ENCODE data around the gene ZCCHC7. TPM values are rescaled to one million over a fixed set of nuclear protein-coding genes. Genes with fewer than 3 reads are reported as not detected.

The ZCCHC7 gene
- total RNA-seq, 1 experiment from 2014 or later, result 41.7 TPM

DNA sequence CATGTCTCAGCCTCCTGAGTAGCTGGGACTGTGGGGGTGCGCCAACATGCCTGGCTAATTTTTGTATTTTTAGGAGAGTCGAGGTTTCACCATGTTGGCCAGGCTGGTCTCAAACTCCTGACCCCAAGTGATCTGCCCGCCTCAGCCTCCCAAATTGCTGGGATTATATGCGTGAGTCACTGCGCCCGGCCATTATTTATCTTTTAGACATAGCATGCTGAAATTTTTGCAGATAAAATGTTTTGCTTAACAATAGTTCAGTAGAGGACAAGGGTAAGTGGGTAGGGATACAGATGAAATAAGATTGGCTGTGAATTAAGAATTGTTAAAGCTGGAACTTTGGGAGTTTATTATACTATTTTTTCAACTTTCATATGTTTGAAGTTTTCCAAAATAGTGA is 151.3 kb downstream of the ZCCHC7 start:
- Mint-ChIP-seq H3K4me1 (ENCODE audit: insufficient read depth, unreplicated experiment) (no peaks in the 10 kb centered on the region), H3K27ac (ENCODE audit: low read depth, unreplicated experiment) (no peak overlapping the region), H3K4me3 (ENCODE audit: unreplicated experiment) (no peak overlapping the region), H3K9me3 (ENCODE audit: unreplicated experiment) (peaks cover 6% of the 10 kb centered on the region), H3K36me3 (ENCODE audit: insufficient read depth, unreplicated experiment) (peaks cover 34% of the 10 kb centered on the region), H3K27me3 (ENCODE audit: insufficient read depth, unreplicated experiment) (no peaks in the 10 kb centered on the region)
- ChIA-PET CTCF (no interaction called here), POLR2A (no interaction called here)
- DNase-seq (ENCODE audit: unreplicated experiment), result no peak
- BruUV-seq (replicated peaks), result no TSS peak
- TF ChIP-seq, protein P1, sequence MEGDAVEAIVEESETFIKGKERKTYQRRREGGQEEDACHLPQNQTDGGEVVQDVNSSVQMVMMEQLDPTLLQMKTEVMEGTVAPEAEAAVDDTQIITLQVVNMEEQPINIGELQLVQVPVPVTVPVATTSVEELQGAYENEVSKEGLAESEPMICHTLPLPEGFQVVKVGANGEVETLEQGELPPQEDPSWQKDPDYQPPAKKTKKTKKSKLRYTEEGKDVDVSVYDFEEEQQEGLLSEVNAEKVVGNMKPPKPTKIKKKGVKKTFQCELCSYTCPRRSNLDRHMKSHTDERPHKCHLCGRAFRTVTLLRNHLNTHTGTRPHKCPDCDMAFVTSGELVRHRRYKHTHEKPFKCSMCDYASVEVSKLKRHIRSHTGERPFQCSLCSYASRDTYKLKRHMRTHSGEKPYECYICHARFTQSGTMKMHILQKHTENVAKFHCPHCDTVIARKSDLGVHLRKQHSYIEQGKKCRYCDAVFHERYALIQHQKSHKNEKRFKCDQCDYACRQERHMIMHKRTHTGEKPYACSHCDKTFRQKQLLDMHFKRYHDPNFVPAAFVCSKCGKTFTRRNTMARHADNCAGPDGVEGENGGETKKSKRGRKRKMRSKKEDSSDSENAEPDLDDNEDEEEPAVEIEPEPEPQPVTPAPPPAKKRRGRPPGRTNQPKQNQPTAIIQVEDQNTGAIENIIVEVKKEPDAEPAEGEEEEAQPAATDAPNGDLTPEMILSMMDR (IDR thresholded peaks at IDR 0.05; ENCODE audit: unreplicated experiment), result no peak
- intact Hi-C loops (cut with micrococcal nuclease), result no loop called here

- H3K4me1 Mint-ChIP-seq (ENCODE audit: insufficient read depth, unreplicated experiment), result no peaks in the 10 kb centered on the region
- no peak for DNase-seq (ENCODE audit: unreplicated experiment)
- H3K36me3 Mint-ChIP-seq (ENCODE audit: insufficient read depth, unreplicated experiment), result peaks cover 29% of the 10 kb centered on the region
- H3K27ac Mint-ChIP-seq (ENCODE audit: low read depth, unreplicated experiment), result no peak overlapping the region
- no TSS peak for BruUV-seq (replicated peaks)
- H3K4me3 Mint-ChIP-seq (ENCODE audit: unreplicated experiment), result no peak overlapping the region
- TF ChIP-seq, protein P1 (IDR thresholded peaks at IDR 0.05; ENCODE audit: unreplicated experiment), result no peak
- intact Hi-C loops (cut with micrococcal nuclease), result no loop called here
- peaks cover 6% of the 10 kb centered on the region for H3K9me3 Mint-ChIP-seq (ENCODE audit: unreplicated experiment)
- H3K27me3 Mint-ChIP-seq (ENCODE audit: insufficient read depth, unreplicated experiment), result no peaks in the 10 kb centered on the region
- ChIA-PET CTCF (no interaction called here), POLR2A (no interaction called here)
These were observed 153.2 kb downstream of the ZCCHC7 start for GRCh38 chr9:37273595-37273994.

DNA sequence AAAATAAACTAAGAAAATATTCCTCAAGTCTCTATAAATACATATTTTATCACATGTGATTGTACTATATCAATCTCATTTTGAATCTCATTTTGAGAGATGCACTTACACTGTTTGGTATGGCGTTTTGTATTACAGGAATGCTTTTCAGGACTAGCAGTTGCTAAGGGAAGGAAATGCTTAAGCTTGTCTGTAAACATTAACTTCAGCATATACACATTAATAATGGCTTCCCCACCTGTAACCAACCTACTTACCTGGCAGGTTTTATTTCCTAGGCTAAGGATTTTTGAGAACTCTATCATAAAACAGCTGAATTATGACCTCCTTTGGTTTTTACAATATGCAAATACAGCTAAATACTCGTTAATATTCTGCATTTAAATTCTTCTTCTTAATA is 161.2 kb downstream of the ZCCHC7 start:
- H3K9me3 Mint-ChIP-seq (ENCODE audit: unreplicated experiment), result no peaks in the 10 kb centered on the region
- no TSS peak for BruUV-seq (replicated peaks)
- H3K27ac Mint-ChIP-seq (ENCODE audit: low read depth, unreplicated experiment), result no peak overlapping the region
- ChIA-PET POLR2A (no interaction called here), CTCF (interaction anchor here (0.6 kb wide), 1 partner anchor 133 kb away, joined by 3 read pairs; no protein-coding TSS in a partner anchor)
- peaks cover 5% of the 10 kb centered on the region for H3K4me1 Mint-ChIP-seq (ENCODE audit: insufficient read depth, unreplicated experiment)
- DNase-seq (ENCODE audit: unreplicated experiment), result no peak
- TF ChIP-seq, protein P1 (IDR thresholded peaks at IDR 0.05; ENCODE audit: unreplicated experiment), result no peak
- intact Hi-C loops (cut with micrococcal nuclease), result no loop called here
- no peaks in the 10 kb centered on the region for H3K36me3 Mint-ChIP-seq (ENCODE audit: insufficient read depth, unreplicated experiment)
- no peak overlapping the region for H3K4me3 Mint-ChIP-seq (ENCODE audit: unreplicated experiment)
- no peaks in the 10 kb centered on the region for H3K27me3 Mint-ChIP-seq (ENCODE audit: insufficient read depth, unreplicated experiment)

DNA sequence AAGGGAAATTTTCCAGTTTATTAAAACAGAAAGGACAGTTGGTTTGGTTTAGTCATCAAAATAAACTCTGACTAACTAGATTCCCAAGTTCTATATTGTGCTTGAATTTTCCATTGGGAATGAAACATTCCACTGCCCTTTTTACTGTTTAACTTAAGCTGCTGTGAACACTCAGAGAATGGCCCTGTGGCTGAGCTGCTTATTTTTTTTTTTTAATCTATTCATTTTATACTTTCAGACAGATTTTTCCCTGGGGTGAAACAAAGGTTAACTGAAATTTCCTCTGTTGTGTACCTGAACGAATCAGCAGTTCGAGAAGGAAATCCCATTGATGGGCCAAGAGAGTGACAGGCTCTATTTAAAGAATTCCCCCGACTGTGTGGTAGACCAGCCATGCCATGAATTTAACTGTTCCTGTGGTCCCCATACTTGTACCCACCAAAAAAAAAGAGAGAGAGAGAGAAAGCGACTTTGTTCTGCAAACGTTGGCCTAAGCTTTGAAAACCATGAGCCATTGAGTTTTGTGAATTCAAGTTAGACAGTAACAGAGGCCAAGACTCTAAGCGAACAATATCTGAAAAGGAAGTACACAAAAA is 163.5 kb downstream of the ZCCHC7 start:
- no TSS peak for BruUV-seq (replicated peaks)
- H3K27ac Mint-ChIP-seq (ENCODE audit: low read depth, unreplicated experiment), result no peak overlapping the region
- CTCF ChIA-PET, result interaction anchor here (0.6 kb wide), 1 partner anchor 52 kb away, joined by 3 read pairs; no protein-coding TSS in a partner anchor

More for the DNA sequence above, 163.5 kb downstream of the ZCCHC7 start:
- Mint-ChIP-seq H3K27me3 (ENCODE audit: insufficient read depth, unreplicated experiment) (no peaks in the 10 kb centered on the region), H3K36me3 (ENCODE audit: insufficient read depth, unreplicated experiment) (no peaks in the 10 kb centered on the region), H3K4me1 (ENCODE audit: insufficient read depth, unreplicated experiment) (peaks cover 5% of the 10 kb centered on the region), H3K9me3 (ENCODE audit: unreplicated experiment) (no peaks in the 10 kb centered on the region), H3K4me3 (ENCODE audit: unreplicated experiment) (no peak overlapping the region)
- POLR2A ChIA-PET, result interaction anchor here (0.6 to 1.4 kb wide), 3 partner anchors 14 to 43 kb away, joined by 3 read pairs; no protein-coding TSS in a partner anchor
- intact Hi-C loops (cut with micrococcal nuclease), result no loop called here
- TF ChIP-seq, protein P1 (IDR thresholded peaks at IDR 0.05; ENCODE audit: unreplicated experiment), result no peak
- DNase-seq (ENCODE audit: unreplicated experiment), result no peak
